Thymus (tissue), 11 donors: Measurements from ENCODE around the gene C1orf53. TPM values are rescaled to one million over a fixed set of nuclear protein-coding genes. Genes with fewer than 3 reads are reported as not detected.
"Not testable (repeated sequence)": the region's sequence is repeated elsewhere in the genome, so short reads cannot be mapped to it uniquely, and the experiment has no call there.

Source experiments
- DNase-seq, 9 donors: peaks; one replicate each; pipeline ENCODE4 v3.0.0-alpha.2; 2013; ENCODE audit warnings: low spot score in 9 of 9, low read depth in 6 of 9, missing footprints in 1 of 9
- H3K27ac ChIP-seq, 2 donors: one replicate each; pipeline ENCODE4 v1.5.1; 2013; ENCODE audit warnings: control low read depth in 1 of 2, low read depth in 1 of 2, low read length in 1 of 2, mild to moderate bottlenecking in 1 of 2, moderate library complexity in 1 of 2
- H3K27me3 ChIP-seq, 2 donors: one replicate each; pipeline ENCODE4 v1.5.1; 2013; ENCODE audit warnings: low read length in 1 of 2; ENCODE audit not compliant: control insufficient read depth in 2 of 2, insufficient read depth in 1 of 2
- H3K36me3 ChIP-seq, 2 donors: one replicate each; pipeline ENCODE4 v1.5.1; 2013; ENCODE audit warnings: low read length in 1 of 2, mild to moderate bottlenecking in 1 of 2, moderate library complexity in 1 of 2; ENCODE audit not compliant: control insufficient read depth in 2 of 2, insufficient read depth in 2 of 2
- H3K4me1 ChIP-seq, 2 donors: one replicate each; pipeline ENCODE4 v1.5.1; 2013; ENCODE audit warnings: low read length in 2 of 2; ENCODE audit not compliant: control insufficient read depth in 2 of 2, insufficient read depth in 2 of 2
- H3K4me3 ChIP-seq, 2 donors: one replicate each; pipeline ENCODE4 v1.5.1; 2013; ENCODE audit warnings: low read length in 2 of 2, control low read depth in 1 of 2, mild to moderate bottlenecking in 1 of 2
- H3K9me3 ChIP-seq, 2 donors: one replicate each; pipeline ENCODE4 v1.5.1; 2013; ENCODE audit warnings: low read length in 1 of 2, mild to moderate bottlenecking in 1 of 2; ENCODE audit not compliant: control insufficient read depth in 2 of 2, insufficient read depth in 1 of 2
- WGBS: extraction: QIAGEN DNeasy Blood & Tissue Kit; methylation state at CpG from one replicate; pipeline ENCODE4 v1.1.7; 2013; 5-methylcytosine and 5-hydroxymethylcytosine counted together
- polyA plus RNA-seq: library from polyadenylated mRNA; stranded (reverse); fragments of 200-250 nt; gene quantifications from one replicate; pipeline ENCODE4 v1.2.3, GENCODE V29; 2013
- total RNA-seq: library from RNA; stranded (reverse); fragments of 120-200 nt; gene quantifications from one replicate; pipeline ENCODE4 v1.2.4, GENCODE V29; 2013
- donor health status: healthy.

C1orf53 gene
- total and polyA plus RNA-seq, 2 donors: 1.1 to 1.3 TPM

DNA sequence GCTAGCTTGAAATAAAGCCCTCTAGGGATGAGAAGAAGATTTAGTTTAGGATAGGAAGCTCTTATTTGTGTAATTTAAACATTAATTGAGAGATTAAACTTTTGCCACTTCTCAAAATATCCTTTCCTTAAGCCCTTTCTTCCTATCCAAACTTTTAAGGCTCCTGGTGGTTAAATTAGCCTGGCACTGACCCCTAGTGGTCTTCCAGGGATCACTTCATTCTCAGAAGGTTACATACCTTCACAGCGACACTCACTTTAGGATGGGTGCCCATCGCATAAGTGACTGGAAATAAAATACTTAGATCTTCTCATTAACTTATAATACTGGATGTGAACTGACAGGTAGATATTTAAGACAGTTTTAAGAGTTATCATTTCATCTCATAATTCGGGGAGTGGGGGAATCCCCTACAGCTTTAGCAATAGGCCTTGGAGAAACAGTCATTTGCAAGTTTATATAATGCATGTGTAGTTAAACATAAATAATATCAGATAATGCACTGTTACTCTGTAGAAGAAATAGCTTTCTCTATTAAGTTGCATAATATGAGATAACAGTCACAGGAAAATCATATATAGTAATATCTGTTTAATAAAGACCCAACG lies 22.2 kb downstream of the C1orf53 start:
- 49% methylated on average over 4 of the region's 4 CpGs for WGBS
- Histone ChIP-seq H3K4me3 (no peak overlapping the region), H3K4me1 (peaks cover 7 to 20% of the 10 kb centered on the region in 2 donors), H3K27me3 (peaks cover 38 to 94% of the 10 kb centered on the region in 2 donors), H3K27ac (no peak overlapping the region), H3K36me3 (no peaks in the 10 kb centered on the region), H3K9me3 (peaks cover 0 to 5% of the 10 kb centered on the region in 2 donors)
- peak in 1 of 9 donors; percentile 67 for DNase-seq

DNA sequence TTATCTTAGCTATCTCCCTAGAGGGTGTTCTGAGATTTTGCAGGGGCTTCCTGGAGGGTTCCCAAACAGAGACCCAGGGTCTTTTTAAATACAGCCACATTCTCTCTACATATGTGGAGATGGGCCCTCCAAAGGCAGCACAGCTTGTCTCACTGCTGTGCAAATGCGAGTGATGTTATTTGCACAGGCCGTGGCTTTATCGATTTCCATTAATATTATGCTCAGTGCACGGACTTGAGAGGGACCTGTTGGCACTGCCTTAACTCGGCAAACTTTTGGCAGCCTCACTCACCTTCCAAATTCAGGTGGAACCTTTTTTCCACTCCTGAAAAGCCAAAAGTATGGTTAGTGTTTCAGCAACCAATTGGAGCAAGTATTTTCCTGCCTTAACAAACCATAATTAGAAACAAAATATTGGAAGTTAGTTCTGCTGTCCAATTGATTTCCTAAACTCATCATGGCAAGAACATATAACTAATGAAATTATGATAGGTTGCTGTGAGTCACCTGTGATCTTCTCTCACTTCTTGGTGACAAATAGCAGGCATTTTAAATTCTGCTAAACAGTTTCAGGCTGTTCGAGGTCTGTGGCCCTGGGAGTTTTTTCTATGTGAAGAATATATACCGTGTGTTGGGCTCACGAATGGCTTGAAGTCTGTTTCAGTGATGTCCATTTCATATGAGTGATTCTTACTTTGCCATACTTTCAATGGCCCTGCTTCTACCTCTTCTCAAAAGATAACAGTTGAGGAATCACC lies 25.7 kb downstream of the C1orf53 start:
- peaks cover 15 to 73% of the 10 kb centered on the region in 2 donors for H3K27me3 ChIP-seq
- DNase-seq: no peak

DNA sequence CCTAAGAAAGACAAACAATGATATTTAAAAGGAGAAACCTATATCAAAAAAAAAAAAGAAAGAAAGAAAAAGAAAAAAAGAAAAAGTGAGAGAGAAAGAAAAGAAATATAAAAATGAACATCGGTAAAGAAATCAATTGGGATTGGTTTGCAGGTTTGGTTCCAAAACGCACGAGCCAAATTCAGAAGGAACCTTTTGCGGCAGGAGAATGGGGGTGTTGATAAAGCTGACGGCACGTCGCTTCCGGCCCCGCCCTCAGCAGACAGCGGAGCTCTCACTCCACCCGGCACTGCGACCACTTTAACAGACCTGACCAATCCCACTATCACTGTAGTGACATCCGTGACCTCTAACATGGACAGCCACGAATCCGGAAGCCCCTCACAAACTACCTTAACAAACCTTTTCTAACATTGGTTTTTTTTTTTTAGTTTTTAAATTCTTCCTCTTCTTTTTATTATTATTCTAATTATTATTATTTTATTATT lies 26.5 kb downstream of the C1orf53 start:
- Histone ChIP-seq H3K27me3 (peaks cover 15 to 71% of the 10 kb centered on the region in 2 donors), H3K4me3 (no peak overlapping the region), H3K4me1 (no peaks in the 10 kb centered on the region), H3K27ac (no peak overlapping the region), H3K36me3 (no peaks in the 10 kb centered on the region), H3K9me3 (no peaks in the 10 kb centered on the region)
- WGBS: 10% methylated on average over 15 of the region's 15 CpGs
- DNase-seq: peak in 1 of 9 donors; percentile 50

More for the DNA sequence above, 25.7 kb downstream of the C1orf53 start:
- no peak overlapping the region for H3K27ac ChIP-seq
- 94% methylated on average over 8 of the region's 8 CpGs for WGBS
- no peaks in the 10 kb centered on the region for H3K36me3 ChIP-seq
- no peaks in the 10 kb centered on the region for H3K4me1 ChIP-seq
- H3K9me3 ChIP-seq: no peaks in the 10 kb centered on the region
- H3K4me3 ChIP-seq: no peak overlapping the region

DNA sequence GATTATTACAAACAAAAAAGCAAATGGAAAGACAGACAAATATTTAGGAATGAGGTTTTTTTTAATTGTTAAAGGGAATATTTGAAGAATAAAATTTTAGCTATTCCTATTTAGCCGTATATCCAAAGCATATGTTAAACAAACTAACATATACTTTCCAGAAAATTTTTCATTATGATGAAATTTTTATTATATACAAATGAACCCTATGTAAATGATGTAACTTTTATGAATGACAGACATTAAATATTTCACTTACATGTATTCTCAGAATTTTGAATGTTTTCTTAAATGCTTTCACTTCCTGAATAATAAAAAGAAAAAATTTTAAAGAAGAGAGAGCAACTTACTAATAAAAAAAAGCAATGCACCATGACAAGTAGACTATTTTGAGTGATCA lies 30.6 kb downstream of the C1orf53 start:
- Histone ChIP-seq H3K27me3 (peaks cover 8 to 35% of the 10 kb centered on the region in 2 donors), H3K4me3 (no peak overlapping the region), H3K4me1 (no peaks in the 10 kb centered on the region), H3K36me3 (no peaks in the 10 kb centered on the region), H3K27ac (no peak overlapping the region), H3K9me3 (no peaks in the 10 kb centered on the region)
- WGBS: 99% methylated on average over 1 of the region's 1 CpG
- DNase-seq: no peak

DNA sequence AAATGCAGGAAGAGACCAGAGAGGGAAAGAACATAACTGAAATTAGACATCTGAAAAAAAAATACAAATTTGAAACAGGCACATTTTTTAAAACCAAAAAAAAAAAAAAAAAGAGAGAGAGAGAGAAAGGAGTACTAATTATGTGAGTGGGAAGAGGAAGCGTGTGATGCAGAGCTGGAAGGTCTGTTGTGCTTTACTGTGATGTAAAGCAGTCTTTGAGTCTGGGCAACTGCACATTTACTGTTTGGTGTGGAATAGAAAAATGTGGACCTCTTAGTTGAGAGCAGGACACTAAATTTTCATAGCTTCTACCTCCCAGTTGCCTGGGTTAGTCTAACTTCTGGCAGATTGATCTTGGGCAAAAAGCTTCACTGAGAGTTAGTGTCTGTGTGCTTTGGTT lies 31.2 kb downstream of the C1orf53 start:
- WGBS: 67% methylated on average over 1 of the region's 1 CpG
- Histone ChIP-seq H3K4me3 (no peak overlapping the region), H3K4me1 (no peaks in the 10 kb centered on the region), H3K9me3 (no peaks in the 10 kb centered on the region), H3K36me3 (no peaks in the 10 kb centered on the region), H3K27me3 (peaks cover 2 to 29% of the 10 kb centered on the region in 2 donors), H3K27ac (no peak overlapping the region)
- no peak for DNase-seq

DNA sequence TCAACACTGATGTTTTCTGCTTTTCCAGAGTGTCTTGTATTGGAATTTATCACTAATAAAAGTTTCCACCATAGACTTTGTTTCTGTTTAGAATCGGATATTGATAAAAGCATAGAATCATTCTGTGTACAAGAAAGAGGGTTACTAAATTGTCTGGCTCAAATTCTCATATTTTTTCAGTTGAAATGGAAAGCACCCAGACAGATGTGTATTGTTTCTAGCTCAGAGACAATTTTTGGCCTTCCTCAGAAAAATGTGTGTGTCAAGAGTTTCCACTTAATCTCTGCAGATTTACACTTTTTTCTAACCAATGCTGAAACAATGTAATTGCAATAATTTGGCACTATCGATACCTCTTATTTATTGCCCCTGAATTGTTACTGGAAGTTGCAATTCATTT lies 35.0 kb downstream of the C1orf53 start:
- Histone ChIP-seq H3K27me3 (peaks cover 0 to 6% of the 10 kb centered on the region in 2 donors), H3K27ac (no peak overlapping the region), H3K4me1 (no peaks in the 10 kb centered on the region), H3K36me3 (no peaks in the 10 kb centered on the region), H3K9me3 (no peaks in the 10 kb centered on the region), H3K4me3 (no peak overlapping the region)
- DNase-seq: no peak
- 98% methylated on average over 2 of the region's 2 CpGs for WGBS

DNA sequence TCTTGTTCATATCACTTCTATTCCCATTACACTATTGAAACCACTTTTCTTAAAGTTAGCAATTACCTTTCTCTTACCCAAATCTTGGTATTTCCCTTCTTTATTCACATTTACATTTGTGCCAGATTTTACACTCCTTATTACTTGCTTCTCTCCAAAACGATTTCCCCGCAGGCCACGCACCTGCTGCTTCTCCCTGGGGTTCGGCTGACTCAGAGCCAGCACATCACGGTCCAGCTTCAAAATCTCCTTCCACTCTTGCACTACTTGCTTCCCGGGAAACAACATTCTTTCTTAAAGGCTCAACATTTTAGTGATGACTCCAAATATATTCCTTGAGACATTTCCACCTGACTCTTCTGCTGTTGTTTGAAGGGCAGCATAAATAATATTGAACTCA lies 35.5 kb downstream of the C1orf53 start:
- no peak for DNase-seq

DNA sequence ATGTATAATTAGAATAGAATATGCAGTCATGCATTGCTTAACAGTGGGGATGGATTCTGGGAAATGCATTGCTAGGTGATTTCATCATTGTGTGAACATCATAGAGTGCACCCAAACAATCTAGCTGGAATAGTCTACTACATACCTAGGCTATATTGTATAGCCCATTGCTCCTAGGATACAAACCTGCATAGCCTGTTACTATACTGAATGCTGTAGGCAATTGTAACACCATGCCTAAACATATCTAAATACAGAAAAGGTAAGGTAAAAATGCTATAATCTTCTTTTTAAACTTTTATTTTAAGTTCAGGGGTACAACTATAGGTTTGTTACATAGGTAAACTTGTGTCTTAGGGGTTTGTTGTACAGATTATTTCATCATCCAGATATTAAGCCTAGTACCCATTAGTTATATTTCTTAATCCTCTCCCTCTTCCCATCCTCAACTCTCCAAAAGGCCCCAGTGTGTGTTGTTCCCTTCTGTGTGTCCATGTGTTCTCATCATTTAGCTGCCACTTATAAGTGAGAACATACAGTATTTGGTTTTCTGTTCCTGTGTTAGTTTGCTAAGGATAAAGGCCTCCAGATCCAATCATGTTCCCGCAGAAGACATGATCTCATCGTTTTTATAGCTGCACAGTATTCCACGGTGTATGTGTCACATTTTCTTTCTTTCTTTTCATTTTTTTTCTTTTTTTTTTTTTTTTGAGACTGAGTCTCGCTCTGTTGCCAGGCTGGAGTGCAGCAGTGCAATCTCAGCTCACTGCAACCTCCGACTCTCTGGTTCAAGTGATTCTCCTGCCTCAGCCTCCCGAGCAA lies 36.9 kb downstream of the C1orf53 start:
- not testable (repeated sequence) for H3K4me3 ChIP-seq, DNase-seq
- WGBS: 90% methylated on average over 6 of the region's 6 CpGs

More for the DNA sequence above, 35.5 kb downstream of the C1orf53 start:
- Histone ChIP-seq H3K4me1 (no peaks in the 10 kb centered on the region), H3K9me3 (no peaks in the 10 kb centered on the region), H3K27ac (no peak overlapping the region), H3K27me3 (peaks cover 0 to 6% of the 10 kb centered on the region in 2 donors), H3K36me3 (no peaks in the 10 kb centered on the region), H3K4me3 (no peak overlapping the region)
- WGBS: 89% methylated on average over 6 of the region's 6 CpGs

DNA sequence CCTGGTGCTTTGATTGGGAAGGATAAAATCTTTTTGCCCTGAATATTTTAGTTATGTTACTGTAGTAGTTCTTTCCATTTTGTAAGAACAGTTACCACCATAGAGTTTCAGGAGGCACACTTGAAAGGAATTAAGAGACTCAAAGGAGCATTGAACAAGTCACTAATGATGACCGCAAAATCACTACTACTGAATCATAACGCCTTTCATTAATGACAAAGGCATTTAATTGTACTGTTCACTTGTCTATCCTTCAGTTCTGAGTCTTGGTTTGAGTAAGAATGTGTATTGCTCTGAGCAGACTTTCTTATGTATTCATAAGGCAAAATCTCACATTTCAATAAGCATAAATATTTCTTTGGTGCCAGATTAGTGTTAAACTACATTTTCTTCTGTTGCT lies 39.6 kb downstream of the C1orf53 start:
- no peaks in the 10 kb centered on the region for H3K9me3 ChIP-seq
- H3K4me1 ChIP-seq: no peaks in the 10 kb centered on the region
- no peak overlapping the region for H3K27ac ChIP-seq
- H3K4me3 ChIP-seq: no peak overlapping the region
- H3K36me3 ChIP-seq: no peaks in the 10 kb centered on the region
- 97% methylated on average over 2 of the region's 2 CpGs for WGBS
- no peak for DNase-seq
- no peaks in the 10 kb centered on the region for H3K27me3 ChIP-seq

More for the DNA sequence above, 36.9 kb downstream of the C1orf53 start:
- H3K27ac ChIP-seq, H3K4me1 ChIP-seq, H3K36me3 ChIP-seq, H3K27me3 ChIP-seq, H3K9me3 ChIP-seq: not testable (repeated sequence)
